ENCODE results near the gene SLC35B2.

SLC35B2 gene

DNA sequence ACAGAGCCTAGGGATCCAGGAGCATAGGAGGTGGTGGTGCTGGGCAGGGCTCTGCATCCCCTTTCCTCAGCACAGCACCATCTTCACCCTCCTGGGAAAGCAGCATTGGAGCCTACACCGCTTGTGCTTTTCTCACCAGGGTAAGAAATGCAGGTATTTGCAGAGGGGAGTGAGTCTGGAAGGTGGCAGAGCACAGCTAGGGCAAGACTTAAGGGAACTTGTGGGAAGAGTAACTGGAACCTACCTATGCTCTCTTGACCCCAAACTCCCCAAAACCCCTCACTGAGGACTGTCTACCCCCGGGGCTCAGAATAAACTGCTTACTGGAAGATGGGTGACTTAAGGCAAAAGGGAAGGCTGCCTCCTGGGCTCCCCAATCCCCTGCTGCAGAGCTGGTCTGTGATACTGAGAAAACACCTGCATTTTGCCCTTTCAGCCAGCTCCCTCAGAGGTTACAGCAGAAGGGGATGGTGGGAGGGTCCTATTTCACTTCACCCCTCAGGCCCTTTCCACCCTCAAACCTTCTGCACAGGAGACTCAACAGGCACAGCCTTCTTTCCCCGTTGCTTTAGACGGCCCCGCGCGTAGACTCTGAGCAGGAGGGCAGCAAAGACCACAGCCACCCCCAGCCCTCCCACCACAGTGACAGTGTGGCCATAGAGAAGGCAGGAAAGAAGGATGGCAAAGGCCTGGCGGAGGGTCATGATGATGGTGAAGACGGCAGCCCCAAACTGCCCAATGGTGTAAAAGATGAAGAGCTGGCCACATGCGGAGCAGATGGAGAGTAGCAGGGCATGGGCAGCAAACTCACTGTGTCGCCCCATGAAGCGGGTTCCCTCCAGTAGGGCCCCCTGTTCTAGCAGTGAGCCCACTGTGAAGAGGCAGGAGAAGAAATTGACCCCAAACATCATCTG, 2.9 kb downstream of the SLC35B2 start:
- no peaks in the 10 kb centered on the region for H3K4me1 ChIP-seq (ENCODE audit: control insufficient read depth, insufficient read depth, low read length)
- CTCF ChIA-PET = interaction anchor here (0.6 to 3.2 kb wide), 25 partner anchors 8 to 1805 kb away, joined by 3 to 35 read pairs (median 3); partner anchors contain the start of genes AARS2 and SLC29A1

GRCh38 chr6:44253307-44254101, 3.8 kb downstream of the SLC35B2 start:
- Histone ChIP-seq H3K36me3 (ENCODE audit: control insufficient read depth in 2 of 2, insufficient read depth in 1 of 2, low read length in 2 of 2) (peaks cover 28 to 76% of the 10 kb centered on the region in 2 experiments), H3K9me3 (ENCODE audit: control insufficient read depth, insufficient read depth, low read depth, low read length) (no peaks in the 10 kb centered on the region), H3K4me3 (ENCODE audit: low read depth, low read length) (no peak overlapping the region), H3K4me1 (ENCODE audit: control insufficient read depth, insufficient read depth, low read length) (no peaks in the 10 kb centered on the region), H3K27ac (ENCODE audit: extremely low read depth, low read depth, low read length) (no peak overlapping the region; the same call in 1 of the 2 replicates)
- ChIA-PET POLR2A (interaction anchor here (0.6 to 2.3 kb wide), 3 partner anchors 16 to 35 kb away, joined by 3 to 7 read pairs (median 6); partner anchors contain the start of gene SLC29A1), CTCF (interaction anchor here (0.6 to 2.5 kb wide), 18 partner anchors 9 to 1804 kb away, joined by 3 to 12 read pairs (median 3); partner anchors contain the start of gene SLC29A1)
- 0 out of 2 replicates have a peak, but pooled peaks have one; percentile 4 for TF ChIP-seq ZFP37 (tag by site-specific recombination; IDR thresholded peaks at IDR 0.05)
- no peak for TF ChIP-seq ZNF621 (tag by site-specific recombination; IDR thresholded peaks at IDR 0.05)
- TF ChIP-seq SCRT2 (tag by site-specific recombination; IDR thresholded peaks at IDR 0.05) = no peak
- peak; percentile 70 for TF ChIP-seq ZBTB17 (tag by site-specific recombination; IDR thresholded peaks at IDR 0.05)
- TF ChIP-seq, protein P1, sequence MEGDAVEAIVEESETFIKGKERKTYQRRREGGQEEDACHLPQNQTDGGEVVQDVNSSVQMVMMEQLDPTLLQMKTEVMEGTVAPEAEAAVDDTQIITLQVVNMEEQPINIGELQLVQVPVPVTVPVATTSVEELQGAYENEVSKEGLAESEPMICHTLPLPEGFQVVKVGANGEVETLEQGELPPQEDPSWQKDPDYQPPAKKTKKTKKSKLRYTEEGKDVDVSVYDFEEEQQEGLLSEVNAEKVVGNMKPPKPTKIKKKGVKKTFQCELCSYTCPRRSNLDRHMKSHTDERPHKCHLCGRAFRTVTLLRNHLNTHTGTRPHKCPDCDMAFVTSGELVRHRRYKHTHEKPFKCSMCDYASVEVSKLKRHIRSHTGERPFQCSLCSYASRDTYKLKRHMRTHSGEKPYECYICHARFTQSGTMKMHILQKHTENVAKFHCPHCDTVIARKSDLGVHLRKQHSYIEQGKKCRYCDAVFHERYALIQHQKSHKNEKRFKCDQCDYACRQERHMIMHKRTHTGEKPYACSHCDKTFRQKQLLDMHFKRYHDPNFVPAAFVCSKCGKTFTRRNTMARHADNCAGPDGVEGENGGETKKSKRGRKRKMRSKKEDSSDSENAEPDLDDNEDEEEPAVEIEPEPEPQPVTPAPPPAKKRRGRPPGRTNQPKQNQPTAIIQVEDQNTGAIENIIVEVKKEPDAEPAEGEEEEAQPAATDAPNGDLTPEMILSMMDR (tag by site-specific recombination; IDR thresholded peaks at IDR 0.05) = peak; percentile 61
- no peak for TF ChIP-seq ZNF16 (tag by site-specific recombination; IDR thresholded peaks at IDR 0.05; ENCODE audit: low read depth)
- 0 out of 2 replicates have a peak, but pooled peaks have one; percentile 11 for TF ChIP-seq IKZF3 (tag by site-specific recombination; IDR thresholded peaks at IDR 0.05)
- TF ChIP-seq ZNF654 (tag by site-specific recombination; IDR thresholded peaks at IDR 0.05; ENCODE audit: low read depth) = peak; percentile 29
- peak; percentile 46; the same call in 1 of the 2 replicates for TF ChIP-seq ZBTB11 (tag by site-specific recombination; conservative IDR thresholded peaks at IDR 0.05; ENCODE audit: low read depth)

More for the DNA sequence above, 2.9 kb downstream of the SLC35B2 start:
- Histone ChIP-seq H3K27ac (ENCODE audit: extremely low read depth, low read depth, low read length) (no peak overlapping the region), H3K36me3 (ENCODE audit: control insufficient read depth in 2 of 2, insufficient read depth in 1 of 2, low read length in 2 of 2) (peaks cover 23 to 73% of the 10 kb centered on the region in 2 experiments), H3K9me3 (ENCODE audit: control insufficient read depth, insufficient read depth, low read depth, low read length) (no peaks in the 10 kb centered on the region), H3K4me3 (ENCODE audit: low read depth, low read length) (no peak overlapping the region)
- TF ChIP-seq ZNF416 (tag by site-specific recombination; IDR thresholded peaks at IDR 0.05) (no peak), REST (tag by site-specific recombination; IDR thresholded peaks at IDR 0.05) (no peak), EGR2 (tag by site-specific recombination; IDR thresholded peaks at IDR 0.05; ENCODE audit: low read depth) (0 out of 2 replicates have a peak, but pooled peaks have one; percentile 9), ZBTB21 (tag by site-specific recombination; IDR thresholded peaks at IDR 0.05) (no peak), REPIN1 (tag by site-specific recombination; IDR thresholded peaks at IDR 0.05; ENCODE audit: low read depth) (no peak), SETDB1 (IDR thresholded peaks at IDR 0.05; ENCODE audit: insufficient read length, low read length) (no peak), ZFP3 (tag by site-specific recombination; IDR thresholded peaks at IDR 0.05; ENCODE audit: low read depth) (no peak), YY1 (tag by site-specific recombination; IDR thresholded peaks at IDR 0.05) (no peak), ZNF366 (tag by site-specific recombination; conservative IDR thresholded peaks at IDR 0.05) (0 out of 2 replicates have a peak, but pooled peaks have one; percentile 16)
- POLR2A ChIA-PET = interaction anchor here (0.6 to 3.7 kb wide), 6 partner anchors 8 to 40 kb away, joined by 3 to 131 read pairs (median 6); partner anchors contain the start of genes HSP90AB1 and SLC29A1

Data from HEK293 (cell line).